Transverse colon (tissue), 4 donors: ENCODE data around the gene CD163.

Source experiments
- CTCF ChIP-seq, 5 experiments: fragments of 200-600 bp in 3 of 5; fragments of 450-650 bp in 2 of 5; sonication (generic) in 3 of 5; IDR thresholded peaks; 1 replicate in 2 of 5; 2 replicates in 3 of 5; pipeline ENCODE4 v1.5.1; 2016 to 2017; ENCODE audit warnings: antibody characterized with exemption in 5 of 5, inconsistent platforms in 3 of 5, mild to moderate bottlenecking in 2 of 5, moderate library complexity in 1 of 5
- POLR2A ChIP-seq: fragments of 450-650 bp; IDR thresholded peaks from one replicate; pipeline ENCODE4 v1.6.1; 2016; ENCODE audit warnings: antibody characterized with exemption, mild to moderate bottlenecking, moderate library complexity
- POLR2AphosphoS5 ChIP-seq, 3 donors: sonication (generic); formaldehyde crosslinking; IDR thresholded peaks; one replicate each; pipeline ENCODE4 v1.6.1; 2016; ENCODE audit warnings: antibody characterized with exemption in 3 of 3

GRCh38 chr12:7433276-7433822 is 70.2 kb downstream of the CD163 start:
- TF ChIP-seq CTCF (IDR thresholded peaks at IDR 0.05) (no peak), POLR2A (no peak), POLR2AphosphoS5 (IDR thresholded peaks at IDR 0.05) (no peak)
